Upper lobe of right lung (tissue), 1 donor: ENCODE results near the gene BABAM2. TPM values are rescaled to one million over a fixed set of nuclear protein-coding genes. Genes with fewer than 3 reads are reported as not detected.

Source experiments
- ATAC-seq: fragments of 200-7000 bp; cut with Tn5 transposase; one replicate; pipeline ENCODE4 v1.9.1; 2020; ENCODE audit warnings: mild to moderate bottlenecking, moderate library complexity
- DNase-seq: peaks from one replicate; pipeline ENCODE4 v3.0.0-alpha.2; 2020
- H3K27ac ChIP-seq: fragments of 200-600 bp; one replicate; pipeline ENCODE4 v1.8.0; 2022
- H3K27me3 ChIP-seq: fragments of 200-600 bp; one replicate; pipeline ENCODE4 v1.8.0; 2022; ENCODE audit warnings: mild to moderate bottlenecking
- H3K36me3 ChIP-seq: fragments of 200-600 bp; one replicate; pipeline ENCODE4 v1.8.0; 2022
- H3K4me1 ChIP-seq: fragments of 200-600 bp; one replicate; pipeline ENCODE4 v1.8.0; 2022
- H3K4me3 ChIP-seq: fragments of 200-600 bp; one replicate; pipeline ENCODE4 v1.8.0; 2022; ENCODE audit warnings: mild to moderate bottlenecking
- H3K9me3 ChIP-seq: fragments of 200-600 bp; one replicate; pipeline ENCODE4 v1.8.0; 2022
- CTCF ChIP-seq: fragments of 200-600 bp; IDR thresholded peaks from one replicate; pipeline ENCODE4 v1.8.0; 2022; ENCODE audit warnings: antibody characterized with exemption
- intact Hi-C: fragments of 100-400 bp; cut with DNase I; formaldehyde crosslinking; loops from one replicate; pipeline ENCODE4 v1.11.0; 2022
- total RNA-seq: library from RNA; stranded (reverse); fragmentation: NEBNext Ultra II Directional; extraction: Animal tissue kit (Norgen Biotek cat#: 25700); gene quantifications from one replicate; pipeline ENCODE4 v1.2.1, GENCODE V29; 2021
- donor health status: DM: no; HTN: yes; CAD: no; lungs with severe emphysema.

The BABAM2 gene
- total RNA-seq, 1 donor from 2014 or later, result 36.2 TPM

- ATAC-seq (no peak), DNase-seq (no peak)
- H3K36me3 ChIP-seq, result no peaks in the 10 kb centered on the region
- H3K27me3 ChIP-seq, result no peaks in the 10 kb centered on the region
- no peak overlapping the region for H3K4me3 ChIP-seq
- no peaks in the 10 kb centered on the region for H3K9me3 ChIP-seq
- H3K27ac ChIP-seq, result no peak overlapping the region
- intact Hi-C loops, result no loop called here
- peaks cover 5% of the 10 kb centered on the region for H3K4me1 ChIP-seq
- TF ChIP-seq CTCF, result no peak
Measured at GRCh38 chr2:27935026-27935425, 44.5 kb downstream of the BABAM2 start.

- H3K27me3 ChIP-seq, result no peaks in the 10 kb centered on the region
- no peak overlapping the region for H3K4me3 ChIP-seq
- TF ChIP-seq CTCF, result no peak
- H3K36me3 ChIP-seq, result no peaks in the 10 kb centered on the region
- DNase-seq (no peak), ATAC-seq (no peak)
- intact Hi-C loops, result no loop called here
- H3K4me1 ChIP-seq, result peaks cover 9% of the 10 kb centered on the region
- no peaks in the 10 kb centered on the region for H3K9me3 ChIP-seq
- H3K27ac ChIP-seq, result no peak overlapping the region
Measured at GRCh38 chr2:27940090-27940671, 49.7 kb downstream of the BABAM2 start.

GRCh38 chr2:27940982-27941381 lies 50.5 kb downstream of the BABAM2 start:
- Histone ChIP-seq H3K4me1 (peaks cover 9% of the 10 kb centered on the region), H3K9me3 (no peaks in the 10 kb centered on the region), H3K4me3 (no peak overlapping the region), H3K27ac (no peak overlapping the region), H3K27me3 (no peaks in the 10 kb centered on the region), H3K36me3 (no peaks in the 10 kb centered on the region)
- no peak for ATAC-seq
- intact Hi-C loops, result no loop called here
- no peak for TF ChIP-seq CTCF
- DNase-seq, result no peak

GRCh38 chr2:27942612-27943547 lies 52.4 kb downstream of the BABAM2 start:
- H3K9me3 ChIP-seq, result no peaks in the 10 kb centered on the region
- ATAC-seq, result no peak
- intact Hi-C loops, result no loop called here

GRCh38 chr2:27946530-27947060 lies 56.1 kb downstream of the BABAM2 start:
- H3K4me1 ChIP-seq, result no peaks in the 10 kb centered on the region
- TF ChIP-seq CTCF, result no peak
- ATAC-seq (no peak), DNase-seq (no peak)
- intact Hi-C loops, result no loop called here
- no peaks in the 10 kb centered on the region for H3K27me3 ChIP-seq
- no peaks in the 10 kb centered on the region for H3K36me3 ChIP-seq
- H3K4me3 ChIP-seq, result no peak overlapping the region
- H3K27ac ChIP-seq, result no peak overlapping the region
- no peaks in the 10 kb centered on the region for H3K9me3 ChIP-seq

More at GRCh38 chr2:27942612-27943547, 52.4 kb downstream of the BABAM2 start:
- Histone ChIP-seq H3K4me3 (no peak overlapping the region), H3K27ac (no peak overlapping the region), H3K27me3 (no peaks in the 10 kb centered on the region), H3K4me1 (peaks cover 9% of the 10 kb centered on the region), H3K36me3 (no peaks in the 10 kb centered on the region)
- no peak for TF ChIP-seq CTCF
- DNase-seq, result no peak
